H1 (cell line): ENCODE measurements around the gene OR1K1. TPM values are rescaled to one million over a fixed set of nuclear protein-coding genes. Genes with fewer than 3 reads are reported as not detected.

Experiments
- CEBPB ChIP-seq: IDR thresholded peaks from 2 replicates; pipeline ENCODE4 v1.6.1; 2012; ENCODE audit warnings: low read depth, low read length
- KDM4A ChIP-seq: IDR thresholded peaks from one replicate; pipeline ENCODE4 v1.7.1; 2012; ENCODE audit warnings: low read depth, mild to moderate bottlenecking, moderate library complexity, low read length, inconsistent platforms; ENCODE audit not compliant: severe bottlenecking
- PHF8 ChIP-seq: fragments of 200-600 bp; sonication (generic); conservative IDR thresholded peaks from 2 replicates; pipeline ENCODE4 v1.7.1; 2012; ENCODE audit warnings: low read depth, mild to moderate bottlenecking, inconsistent platforms, low read length, moderate library complexity
- SIX5 ChIP-seq: IDR thresholded peaks from 2 replicates; pipeline ENCODE4 v1.6.1; 2011; ENCODE audit warnings: mild to moderate bottlenecking, low read depth, low read length
- TCF12 ChIP-seq: IDR thresholded peaks from 2 replicates; pipeline ENCODE4 v1.6.1; 2011; ENCODE audit warnings: low read depth, mild to moderate bottlenecking, low read length
- YY1 ChIP-seq: IDR thresholded peaks from 2 replicates; pipeline ENCODE4 v1.6.1; 2011; ENCODE audit warnings: low read depth, mild to moderate bottlenecking, low read length
- ZNF274 ChIP-seq: IDR thresholded peaks from 2 replicates; pipeline ENCODE4 v1.7.0; 2012; ENCODE audit warnings: low read length, borderline replicate concordance; ENCODE audit errors: extremely low read depth
- polyA plus RNA-seq, 7 experiments: library from polyadenylated mRNA; depleted of rRNA in 3 of 7; stranded (reverse) in 5 of 7; unstranded in 2 of 7; fragments of >200 nt in 5 of 7; fragments of 200-250 nt in 2 of 7; gene quantifications; 1 replicate in 5 of 7; 2 replicates in 1 of 7; 4 replicates in 1 of 7; pipeline versions ENCODE4 v1.2.1 to v1.2.3, GENCODE V29; 2011 to 2013; ENCODE audit warnings: missing spikeins in 2 of 7, mixed read lengths in 2 of 7
- total RNA-seq: library from RNA; stranded (reverse); fragmentation: NEBNext Ultra II Directional; extraction: Animal tissue kit (Norgen Biotek cat#: 25700); gene quantifications from 2 replicates; pipeline ENCODE4 v1.2.1, GENCODE V29; 2021
- TF ChIP-seq, protein P1 (sequence below): IDR thresholded peaks from 2 replicates; pipeline ENCODE4 v1.6.1; 2012; ENCODE audit warnings: inconsistent platforms

Gene OR1K1
- total and polyA plus RNA-seq, 2 of the 8 experiments (the other 6 are each of a cell fraction or from before 2014, with no cell fraction given), result not detected

DNA sequence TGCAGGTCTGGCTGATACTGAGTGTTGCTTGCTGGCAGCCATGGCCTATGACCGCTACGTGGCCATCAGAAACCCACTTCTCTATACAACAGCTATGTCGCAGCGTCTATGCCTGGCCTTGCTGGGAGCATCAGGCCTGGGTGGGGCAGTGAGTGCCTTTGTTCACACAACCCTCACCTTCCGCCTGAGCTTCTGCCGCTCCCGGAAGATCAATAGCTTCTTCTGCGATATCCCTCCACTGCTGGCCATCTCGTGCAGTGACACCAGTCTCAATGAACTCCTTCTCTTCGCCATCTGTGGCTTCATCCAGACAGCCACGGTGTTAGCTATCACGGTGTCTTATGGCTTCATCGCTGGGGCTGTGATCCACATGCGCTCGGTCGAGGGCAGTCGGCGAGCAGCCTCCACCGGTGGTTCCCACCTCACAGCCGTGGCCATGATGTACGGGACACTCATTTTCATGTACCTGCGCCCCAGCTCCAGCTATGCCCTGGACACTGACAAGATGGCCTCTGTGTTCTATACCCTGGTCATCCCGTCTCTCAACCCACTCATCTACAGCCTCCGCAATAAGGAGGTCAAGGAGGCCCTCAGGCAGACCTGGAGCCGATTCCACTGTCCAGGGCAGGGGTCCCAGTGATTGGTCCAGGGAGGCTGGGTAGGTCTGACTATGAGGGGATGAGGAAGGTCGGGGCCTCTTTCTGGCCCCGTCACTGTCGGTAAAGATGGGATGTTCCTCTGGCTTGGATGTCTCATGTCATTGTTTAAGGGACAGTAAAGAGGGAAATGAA lies 10.5 kb upstream of the OR1K1 start (continued):
- no peak for TF ChIP-seq ZNF274
- no peak for TF ChIP-seq PHF8
- no peak for TF ChIP-seq YY1
- TF ChIP-seq KDM4A, result no peak
- TF ChIP-seq, protein P1, sequence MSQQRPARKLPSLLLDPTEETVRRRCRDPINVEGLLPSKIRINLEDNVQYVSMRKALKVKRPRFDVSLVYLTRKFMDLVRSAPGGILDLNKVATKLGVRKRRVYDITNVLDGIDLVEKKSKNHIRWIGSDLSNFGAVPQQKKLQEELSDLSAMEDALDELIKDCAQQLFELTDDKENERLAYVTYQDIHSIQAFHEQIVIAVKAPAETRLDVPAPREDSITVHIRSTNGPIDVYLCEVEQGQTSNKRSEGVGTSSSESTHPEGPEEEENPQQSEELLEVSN, result no peak
- TF ChIP-seq TCF12, result no peak
- no peak for TF ChIP-seq CEBPB
- TF ChIP-seq SIX5, result no peak
